Liver (tissue), 9 donors: Measurements from ENCODE around the gene TLE1. TPM values are rescaled to one million over a fixed set of nuclear protein-coding genes. Genes with fewer than 3 reads are reported as not detected.

ENCODE experiments used
- DNase-seq: peaks from one replicate; pipeline ENCODE4 v3.0.0-alpha.2; 2017; ENCODE audit warnings: low spot score
- H3K27ac ChIP-seq, 2 donors: one replicate each; pipeline ENCODE4 v1.7.0; 2013; ENCODE audit warnings: inconsistent platforms in 2 of 2, low read length in 2 of 2, control low read depth in 1 of 2, low read depth in 1 of 2, mild to moderate bottlenecking in 1 of 2
- H3K27me3 ChIP-seq, 4 donors: one replicate each; pipeline versions ENCODE4 v1.6.1 to v1.7.0; 2013; ENCODE audit warnings: low read length in 3 of 4, inconsistent platforms in 1 of 4, mild to moderate bottlenecking in 1 of 4, moderate library complexity in 1 of 4; ENCODE audit not compliant: control insufficient read depth in 4 of 4, insufficient read depth in 4 of 4
- H3K36me3 ChIP-seq, 4 donors: one replicate each; pipeline versions ENCODE4 v1.6.1 to v1.7.0; 2013; ENCODE audit warnings: low read length in 3 of 4, mild to moderate bottlenecking in 3 of 4, low read depth in 1 of 4, moderate library complexity in 1 of 4; ENCODE audit not compliant: control insufficient read depth in 4 of 4, insufficient read depth in 3 of 4
- H3K4me1 ChIP-seq, 4 donors: one replicate each; pipeline versions ENCODE4 v1.6.1 to v1.7.0; 2013; ENCODE audit warnings: low read length in 3 of 4, mild to moderate bottlenecking in 3 of 4, moderate library complexity in 1 of 4; ENCODE audit not compliant: control insufficient read depth in 4 of 4, insufficient read depth in 4 of 4
- H3K4me3 ChIP-seq, 3 donors: one replicate each; pipeline versions ENCODE4 v1.6.1 to v1.7.0; 2013; ENCODE audit warnings: low read length in 3 of 3, control low read depth in 1 of 3, low read depth in 1 of 3, mild to moderate bottlenecking in 1 of 3
- H3K9ac ChIP-seq, 2 donors: one replicate each; pipeline ENCODE4 v1.7.0; 2013; ENCODE audit warnings: low read length in 2 of 2, mild to moderate bottlenecking in 2 of 2, moderate library complexity in 2 of 2, control low read depth in 1 of 2, low read depth in 1 of 2
- H3K9me3 ChIP-seq, 4 donors: one replicate each; pipeline versions ENCODE4 v1.6.1 to v1.7.0; 2013; ENCODE audit warnings: low read length in 3 of 4; ENCODE audit not compliant: control insufficient read depth in 4 of 4
- EGR1 ChIP-seq, 2 donors: IDR thresholded peaks; 2 replicates each; pipeline ENCODE4 v1.6.1; 2016 to 2018; ENCODE audit warnings: antibody characterized with exemption in 2 of 2, low read depth in 2 of 2
- FOXA1 ChIP-seq: IDR thresholded peaks from 2 replicates; pipeline ENCODE4 v1.6.1; 2016; ENCODE audit warnings: antibody characterized with exemption
- FOXA2 ChIP-seq: IDR thresholded peaks from 2 replicates; pipeline ENCODE4 v1.6.1; 2016; ENCODE audit warnings: antibody characterized with exemption
- GABPA ChIP-seq, 2 donors: IDR thresholded peaks in 1 of 2; conservative IDR thresholded peaks in 1 of 2; 2 replicates each; pipeline ENCODE4 v1.6.1; 2016; ENCODE audit warnings: antibody characterized with exemption in 2 of 2, mild to moderate bottlenecking in 1 of 2, moderate library complexity in 1 of 2
- HNF4A ChIP-seq, 2 donors: conservative IDR thresholded peaks; 2 replicates each; pipeline ENCODE4 v1.6.1; 2016; ENCODE audit warnings: antibody characterized with exemption in 2 of 2, mild to moderate bottlenecking in 2 of 2
- JUND ChIP-seq, 2 donors: IDR thresholded peaks; 2 replicates each; pipeline ENCODE4 v1.6.1; 2016; ENCODE audit warnings: antibody characterized with exemption in 2 of 2
- NR2F2 ChIP-seq: IDR thresholded peaks from 2 replicates; pipeline ENCODE4 v1.6.1; 2016; ENCODE audit warnings: antibody characterized with exemption
- RAD21 ChIP-seq, 2 donors: IDR thresholded peaks; 2 replicates each; pipeline ENCODE4 v1.6.1; 2016; ENCODE audit warnings: antibody characterized with exemption in 2 of 2, mild to moderate bottlenecking in 2 of 2
- SP1 ChIP-seq: IDR thresholded peaks from 2 replicates; pipeline ENCODE4 v1.6.1; 2018; ENCODE audit warnings: antibody characterized with exemption, mild to moderate bottlenecking
- TAF1 ChIP-seq: conservative IDR thresholded peaks from 2 replicates; pipeline ENCODE4 v1.6.1; 2016; ENCODE audit warnings: antibody characterized with exemption, mild to moderate bottlenecking
- YY1 ChIP-seq: IDR thresholded peaks from 2 replicates; pipeline ENCODE4 v1.6.1; 2016; ENCODE audit warnings: antibody characterized with exemption, mild to moderate bottlenecking
- WGBS: extraction: QIAGEN DNeasy Blood & Tissue Kit; methylation state at CpG from one replicate; pipeline ENCODE4 v1.1.7; 2013; 5-methylcytosine and 5-hydroxymethylcytosine counted together
- polyA plus RNA-seq, 2 donors: library from polyadenylated mRNA; stranded (reverse) in 1 of 2; unstranded in 1 of 2; fragments of 200-250 nt in 1 of 2; fragments of >200 nt in 1 of 2; fragmentation: Nextera tagmentation in 1 of 2; extraction: Ambion mirVana in 1 of 2; gene quantifications; one replicate each; pipeline versions ENCODE4 v1.2.1 to v1.2.3, GENCODE V29; 2013 to 2015
- total RNA-seq, 2 donors: library from RNA; depleted of rRNA; stranded (reverse); fragments of >200 nt; gene quantifications; one replicate each; pipeline ENCODE4 v1.2.3, GENCODE V29; 2014
- TF ChIP-seq, protein P1 (sequence below): IDR thresholded peaks from 2 replicates; pipeline ENCODE4 v1.6.1; 2016; ENCODE audit warnings: antibody characterized with exemption, mild to moderate bottlenecking
- TF ChIP-seq, protein P2 (sequence below): IDR thresholded peaks from 2 replicates; pipeline ENCODE4 v1.6.1; 2016; ENCODE audit warnings: antibody characterized with exemption
- TF ChIP-seq, protein P3 (sequence below): fragments of 150-350 bp; IDR thresholded peaks from 2 replicates; pipeline ENCODE4 v1.5.1; 2017; ENCODE audit warnings: improper control_type of control experiment, low read depth, low read length; ENCODE audit not compliant: missing input control
- donor health status: healthy.
- donor health status: healthy.
- donor health status: healthy.
- donor health status: healthy.
- donor health status: healthy.

The TLE1 gene
- total and polyA plus RNA-seq, 4 donors, result 25.2 to 45.4 (median 25.7) TPM

DNA sequence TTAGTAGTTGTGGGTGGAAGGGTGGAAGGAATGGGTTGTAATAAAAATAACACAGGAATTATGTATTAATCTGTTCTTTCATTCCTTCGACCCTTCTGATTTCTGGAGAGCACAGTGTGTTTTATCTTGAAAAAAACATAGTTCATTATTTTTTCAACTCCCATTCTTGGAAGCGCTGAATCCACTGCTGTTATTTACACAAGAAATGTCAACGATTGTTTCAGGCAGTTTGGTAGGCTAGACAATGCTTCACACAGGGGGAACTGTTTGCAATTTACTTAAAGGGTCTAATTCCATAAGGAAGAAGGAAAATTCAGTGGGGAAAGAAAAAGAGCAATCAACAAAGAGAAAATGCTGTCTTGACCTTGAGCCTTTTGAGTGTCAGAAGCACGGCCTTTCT, 142.9 kb downstream of the TLE1 start:
- no peaks in the 10 kb centered on the region for H3K36me3 ChIP-seq
- WGBS, result 36% methylated on average over 4 of the region's 4 CpGs
- TF ChIP-seq FOXA2 (peak; percentile 82), YY1 (no peak), FOXA1 (peak; percentile 58)

DNA sequence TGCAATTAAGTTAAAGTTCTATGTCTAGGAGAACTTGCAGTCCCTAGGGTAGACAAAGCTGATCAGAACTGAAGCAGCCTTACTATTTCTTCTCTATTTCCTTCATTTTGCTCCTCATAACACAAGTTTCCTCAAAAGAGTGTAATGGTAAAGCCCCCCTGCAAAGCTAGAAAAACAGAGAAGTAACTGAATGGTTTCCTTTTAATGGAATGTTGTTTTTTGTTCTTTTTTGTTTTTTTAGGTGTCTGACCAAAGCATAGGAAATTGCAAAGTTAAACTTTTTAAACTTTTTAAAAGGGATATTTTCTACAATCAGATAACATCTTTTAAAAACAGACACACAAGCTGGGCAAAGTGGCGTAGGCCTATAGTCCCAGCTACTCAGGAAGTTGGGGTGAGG, 145.7 kb downstream of the TLE1 start:
- DNase-seq, result no peak
- Histone ChIP-seq H3K27ac (no peak overlapping the region), H3K36me3 (no peaks in the 10 kb centered on the region), H3K27me3 (no peaks in the 10 kb centered on the region), H3K9me3 (no peaks in the 10 kb centered on the region), H3K4me3 (no peak overlapping the region), H3K4me1 (peaks cover 6 to 15% (median 10%) of the 10 kb centered on the region in 4 donors), H3K9ac (no peak overlapping the region)
- WGBS, result 96% methylated on average over 1 of the region's 1 CpG
- TF ChIP-seq, protein P1, sequence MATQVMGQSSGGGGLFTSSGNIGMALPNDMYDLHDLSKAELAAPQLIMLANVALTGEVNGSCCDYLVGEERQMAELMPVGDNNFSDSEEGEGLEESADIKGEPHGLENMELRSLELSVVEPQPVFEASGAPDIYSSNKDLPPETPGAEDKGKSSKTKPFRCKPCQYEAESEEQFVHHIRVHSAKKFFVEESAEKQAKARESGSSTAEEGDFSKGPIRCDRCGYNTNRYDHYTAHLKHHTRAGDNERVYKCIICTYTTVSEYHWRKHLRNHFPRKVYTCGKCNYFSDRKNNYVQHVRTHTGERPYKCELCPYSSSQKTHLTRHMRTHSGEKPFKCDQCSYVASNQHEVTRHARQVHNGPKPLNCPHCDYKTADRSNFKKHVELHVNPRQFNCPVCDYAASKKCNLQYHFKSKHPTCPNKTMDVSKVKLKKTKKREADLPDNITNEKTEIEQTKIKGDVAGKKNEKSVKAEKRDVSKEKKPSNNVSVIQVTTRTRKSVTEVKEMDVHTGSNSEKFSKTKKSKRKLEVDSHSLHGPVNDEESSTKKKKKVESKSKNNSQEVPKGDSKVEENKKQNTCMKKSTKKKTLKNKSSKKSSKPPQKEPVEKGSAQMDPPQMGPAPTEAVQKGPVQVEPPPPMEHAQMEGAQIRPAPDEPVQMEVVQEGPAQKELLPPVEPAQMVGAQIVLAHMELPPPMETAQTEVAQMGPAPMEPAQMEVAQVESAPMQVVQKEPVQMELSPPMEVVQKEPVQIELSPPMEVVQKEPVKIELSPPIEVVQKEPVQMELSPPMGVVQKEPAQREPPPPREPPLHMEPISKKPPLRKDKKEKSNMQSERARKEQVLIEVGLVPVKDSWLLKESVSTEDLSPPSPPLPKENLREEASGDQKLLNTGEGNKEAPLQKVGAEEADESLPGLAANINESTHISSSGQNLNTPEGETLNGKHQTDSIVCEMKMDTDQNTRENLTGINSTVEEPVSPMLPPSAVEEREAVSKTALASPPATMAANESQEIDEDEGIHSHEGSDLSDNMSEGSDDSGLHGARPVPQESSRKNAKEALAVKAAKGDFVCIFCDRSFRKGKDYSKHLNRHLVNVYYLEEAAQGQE, result no peak
- TF ChIP-seq JUND (IDR thresholded peaks at IDR 0.05) (no peak), RAD21 (IDR thresholded peaks at IDR 0.05) (no peak), YY1 (no peak), EGR1 (IDR thresholded peaks at IDR 0.05; ENCODE audit: low read depth in 2 of 2) (no peak), TAF1 (no peak), GABPA (IDR thresholded peaks at IDR 0.05 in 1 of 2, conservative IDR thresholded peaks at IDR 0.05 in 1 of 2) (no peak), HNF4A (conservative IDR thresholded peaks at IDR 0.05) (no peak), SP1 (no peak), NR2F2 (no peak)
- TF ChIP-seq, protein P2, sequence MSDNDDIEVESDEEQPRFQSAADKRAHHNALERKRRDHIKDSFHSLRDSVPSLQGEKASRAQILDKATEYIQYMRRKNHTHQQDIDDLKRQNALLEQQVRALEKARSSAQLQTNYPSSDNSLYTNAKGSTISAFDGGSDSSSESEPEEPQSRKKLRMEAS, result no peak
- TF ChIP-seq, protein P3, sequence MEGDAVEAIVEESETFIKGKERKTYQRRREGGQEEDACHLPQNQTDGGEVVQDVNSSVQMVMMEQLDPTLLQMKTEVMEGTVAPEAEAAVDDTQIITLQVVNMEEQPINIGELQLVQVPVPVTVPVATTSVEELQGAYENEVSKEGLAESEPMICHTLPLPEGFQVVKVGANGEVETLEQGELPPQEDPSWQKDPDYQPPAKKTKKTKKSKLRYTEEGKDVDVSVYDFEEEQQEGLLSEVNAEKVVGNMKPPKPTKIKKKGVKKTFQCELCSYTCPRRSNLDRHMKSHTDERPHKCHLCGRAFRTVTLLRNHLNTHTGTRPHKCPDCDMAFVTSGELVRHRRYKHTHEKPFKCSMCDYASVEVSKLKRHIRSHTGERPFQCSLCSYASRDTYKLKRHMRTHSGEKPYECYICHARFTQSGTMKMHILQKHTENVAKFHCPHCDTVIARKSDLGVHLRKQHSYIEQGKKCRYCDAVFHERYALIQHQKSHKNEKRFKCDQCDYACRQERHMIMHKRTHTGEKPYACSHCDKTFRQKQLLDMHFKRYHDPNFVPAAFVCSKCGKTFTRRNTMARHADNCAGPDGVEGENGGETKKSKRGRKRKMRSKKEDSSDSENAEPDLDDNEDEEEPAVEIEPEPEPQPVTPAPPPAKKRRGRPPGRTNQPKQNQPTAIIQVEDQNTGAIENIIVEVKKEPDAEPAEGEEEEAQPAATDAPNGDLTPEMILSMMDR, result no peak

More for the DNA sequence above, 142.9 kb downstream of the TLE1 start:
- no peaks in the 10 kb centered on the region for H3K27me3 ChIP-seq
- no peak for DNase-seq
- no peak overlapping the region for H3K9ac ChIP-seq
- H3K9me3 ChIP-seq, result no peaks in the 10 kb centered on the region
- no peak overlapping the region for H3K27ac ChIP-seq
- H3K4me1 ChIP-seq, result peaks cover 7 to 23% (median 15%) of the 10 kb centered on the region in 4 donors
- no peak overlapping the region for H3K4me3 ChIP-seq
